ENCODE data around the gene ISOC2. TPM values are rescaled to one million over a fixed set of nuclear protein-coding genes. Genes with fewer than 3 reads are reported as not detected.

Gene ISOC2
- total RNA-seq, 1 donor from 2014 or later, result 39.3 TPM

DNA sequence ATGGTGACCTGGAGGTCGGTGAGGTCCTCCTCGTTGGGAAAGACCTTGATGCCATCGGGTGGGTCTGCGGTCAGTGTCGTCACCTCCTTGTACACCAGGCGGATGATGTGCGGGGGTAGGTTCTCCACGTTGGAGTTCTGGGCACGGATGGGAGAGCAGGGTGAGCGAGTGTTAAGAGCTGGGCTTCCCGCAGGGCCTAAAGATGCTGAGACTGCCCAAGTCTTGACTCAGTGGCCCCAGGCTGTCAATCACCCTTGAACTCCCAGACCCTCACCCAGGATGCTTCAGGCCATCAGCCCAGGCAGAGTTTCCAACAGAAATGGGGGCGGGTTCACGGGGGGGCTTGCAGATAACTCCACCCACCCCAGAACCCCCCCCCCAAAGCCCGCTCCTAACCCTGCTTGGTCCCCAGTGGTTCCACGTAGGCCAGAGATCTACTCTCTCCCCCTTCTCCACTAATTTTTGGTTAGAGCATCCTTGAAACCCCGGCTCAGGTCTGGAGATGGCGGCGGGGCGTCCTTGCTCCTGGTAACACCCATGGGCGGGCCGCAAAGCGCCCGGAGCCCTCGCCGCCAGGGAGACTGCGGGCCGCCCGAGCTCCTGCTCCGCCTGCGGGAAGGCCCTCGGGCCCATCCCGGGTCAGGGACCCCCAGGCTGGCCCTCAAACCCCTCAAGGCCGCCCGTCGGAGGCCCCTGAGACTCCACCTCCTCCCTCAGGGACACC lies 54.5 kb downstream of the ISOC2 start:
- peak; percentile 37 for DNase-seq

DNA sequence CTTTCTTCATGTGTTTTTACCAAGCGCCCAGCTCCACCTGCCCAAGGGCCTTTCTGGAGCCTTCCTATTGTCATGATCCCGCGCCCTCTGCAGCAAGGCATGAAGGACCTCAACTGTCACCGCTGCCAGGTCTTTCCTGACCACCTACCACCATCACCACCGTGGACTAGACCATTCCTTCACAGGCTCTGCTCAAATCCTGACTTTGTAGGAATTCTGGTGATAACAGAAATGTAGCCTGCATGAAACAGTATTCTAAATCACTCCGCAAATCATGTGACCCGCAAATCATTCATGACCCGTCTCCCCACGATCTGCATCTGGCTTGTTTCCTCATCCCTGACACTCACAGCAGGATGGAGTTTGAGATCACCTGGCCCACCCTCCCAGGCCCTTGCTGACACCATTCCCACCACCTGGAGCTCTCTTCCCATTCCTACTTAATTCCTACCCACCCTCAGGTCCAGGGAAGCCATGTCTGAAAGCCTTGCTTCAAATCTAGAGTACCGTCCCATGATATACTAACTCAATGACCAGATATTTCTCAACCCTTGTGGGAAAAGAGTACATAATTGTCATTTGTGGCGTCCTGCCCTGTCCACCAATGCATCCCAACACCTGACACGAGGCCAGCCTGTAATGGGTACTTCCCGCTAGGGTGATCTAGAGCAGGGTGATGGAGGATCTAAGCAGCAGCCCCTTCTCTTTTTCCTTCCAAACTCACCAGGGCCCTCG lies 55.2 kb downstream of the ISOC2 start:
- DNase-seq, result no peak

DNA sequence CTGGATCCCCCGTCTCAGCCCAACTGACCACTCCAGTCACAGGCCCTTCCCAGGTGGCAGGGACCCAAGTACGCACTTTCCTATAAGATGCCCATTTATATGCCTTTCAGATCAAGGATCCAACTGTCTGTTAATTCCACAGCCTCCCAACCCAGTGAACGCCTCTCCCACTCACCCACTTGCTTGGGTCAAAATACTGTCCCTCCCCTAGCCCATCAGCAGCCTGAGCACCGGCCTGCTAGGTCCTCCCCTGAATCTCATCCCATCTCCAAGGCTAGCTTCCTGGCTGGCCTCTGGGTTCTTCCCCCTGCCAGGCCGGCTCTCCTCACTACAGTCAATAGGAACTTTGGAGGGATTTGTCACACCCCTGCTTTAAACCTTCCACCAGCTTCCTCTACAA lies 55.8 kb downstream of the ISOC2 start:
- DNase-seq, result no peak

Other genes with a start within 250 kb of the ISOC2 start
- 0.72 TPM for gene TMEM86B, start 232.9 kb downstream of the ISOC2 start, total RNA-seq
- 33.4 TPM for gene PPP6R1, start 202.6 kb downstream of the ISOC2 start, total RNA-seq
- gene HSPBP1, start 181.5 kb downstream of the ISOC2 start, total RNA-seq, result 27.5 TPM
- gene BRSK1, start 177.6 kb downstream of the ISOC2 start, total RNA-seq, result 5.0 TPM
- not detected for gene TMEM150B, start 136.3 kb downstream of the ISOC2 start, total RNA-seq
- gene KMT5C, start 121.8 kb downstream of the ISOC2 start, total RNA-seq, result 13.3 TPM
- 0.72 TPM for gene COX6B2, start 106.9 kb downstream of the ISOC2 start, total RNA-seq
- not detected for gene GARIN5B, start 98.4 kb downstream of the ISOC2 start, total RNA-seq
- not detected for gene IL11, start 91.2 kb downstream of the ISOC2 start, total RNA-seq
- not detected for gene TMEM190, start 84.8 kb downstream of the ISOC2 start, total RNA-seq
- 4.2 TPM for gene TMEM238, start 77.3 kb downstream of the ISOC2 start, total RNA-seq
- gene RPL28, start 75.7 kb downstream of the ISOC2 start, total RNA-seq, result 453 TPM
- gene UBE2S, start 53.9 kb downstream of the ISOC2 start, total RNA-seq, result 20.7 TPM
- gene SHISA7, start 18.3 kb downstream of the ISOC2 start, total RNA-seq, result not detected
- not detected for gene C19orf85, start 3.1 kb upstream of the ISOC2 start, total RNA-seq
- gene ZNF628, start 15.0 kb upstream of the ISOC2 start, total RNA-seq, result 4.4 TPM
- gene NAT14, start 23.5 kb upstream of the ISOC2 start, total RNA-seq, result 12.0 TPM
- gene SSC5D, start 26.8 kb upstream of the ISOC2 start, total RNA-seq, result 29.2 TPM
- gene SBK2, start 75.5 kb upstream of the ISOC2 start, total RNA-seq, result 10.2 TPM
- not detected for gene SBK3, start 83.9 kb upstream of the ISOC2 start, total RNA-seq
- gene ZNF579, start 119.2 kb upstream of the ISOC2 start, total RNA-seq, result 4.1 TPM
- 5.9 TPM for gene FIZ1, start 137.9 kb upstream of the ISOC2 start, total RNA-seq
- 16.0 TPM for gene ZNF524, start 138.6 kb upstream of the ISOC2 start, total RNA-seq
- 5.0 TPM for gene ZNF865, start 144.0 kb upstream of the ISOC2 start, total RNA-seq
- gene ZNF784, start 162.9 kb upstream of the ISOC2 start, total RNA-seq, result 9.8 TPM
- gene ZNF580, start 179.4 kb upstream of the ISOC2 start, total RNA-seq, result 4.4 TPM
- gene ZNF581, start 182.0 kb upstream of the ISOC2 start, total RNA-seq, result 16.3 TPM
- gene CCDC106, start 186.6 kb upstream of the ISOC2 start, total RNA-seq, result 8.6 TPM
- gene U2AF2, start 193.4 kb upstream of the ISOC2 start, total RNA-seq, result 85.9 TPM
- 62.2 TPM for gene EPN1, start 213.6 kb upstream of the ISOC2 start, total RNA-seq